ENCODE data around the gene LUC7L3.

- TF ChIP-seq CTCF (IDR thresholded peaks at IDR 0.05) = no peak
- no peak for TF ChIP-seq EZH2 (IDR thresholded peaks at IDR 0.05; ENCODE audit: borderline replicate concordance, insufficient read depth, low read depth, low read length, poor library complexity, severe bottlenecking)
These were observed at the start of gene LUC7L3 for GRCh38 chr17:50719144-50719923.

All from B cell (primary cell).